ENCODE results near the gene DRAXIN.

The DRAXIN gene

GRCh38 chr1:11753555-11754208 is 62.2 kb downstream of the DRAXIN start:
- no peak for TF ChIP-seq CTCF (IDR thresholded peaks at IDR 0.05)

- no peak for TF ChIP-seq CTCF (IDR thresholded peaks at IDR 0.05)
These were observed 65.5 kb downstream of the DRAXIN start for GRCh38 chr1:11757047-11757446.

- TF ChIP-seq CTCF (IDR thresholded peaks at IDR 0.05), result no peak
These were observed 68.3 kb downstream of the DRAXIN start for GRCh38 chr1:11759791-11760190.

GRCh38 chr1:11761285-11761684 is 69.8 kb downstream of the DRAXIN start:
- no peak for TF ChIP-seq CTCF (IDR thresholded peaks at IDR 0.05)

- no peak for TF ChIP-seq CTCF (IDR thresholded peaks at IDR 0.05)
These were observed 70.5 kb downstream of the DRAXIN start, which contains the start of gene C1orf167 for GRCh38 chr1:11761988-11762406. Gene C1orf167 (plus strand): TSS chr1:11762193. CDS start chr1:11764401, 2,208 bp downstream.

GRCh38 chr1:11764115-11764514 is 72.6 kb downstream of the DRAXIN start:
- no peak for TF ChIP-seq CTCF (IDR thresholded peaks at IDR 0.05)

GRCh38 chr1:11764519-11764918 is 73.0 kb downstream of the DRAXIN start:
- no peak for TF ChIP-seq CTCF (IDR thresholded peaks at IDR 0.05)
